ENCODE measurements around the gene DCTPP1.

GRCh38 chr16:30428055-30428454, 1.8 kb downstream of the DCTPP1 start:
- TF ChIP-seq GATA2 (IDR thresholded peaks at IDR 0.05; ENCODE audit: low read depth, low read length) (no peak), GATA3 (IDR thresholded peaks at IDR 0.05; ENCODE audit: low read depth, low read length) (no peak)
